ENCODE results near the gene APC.

DNA sequence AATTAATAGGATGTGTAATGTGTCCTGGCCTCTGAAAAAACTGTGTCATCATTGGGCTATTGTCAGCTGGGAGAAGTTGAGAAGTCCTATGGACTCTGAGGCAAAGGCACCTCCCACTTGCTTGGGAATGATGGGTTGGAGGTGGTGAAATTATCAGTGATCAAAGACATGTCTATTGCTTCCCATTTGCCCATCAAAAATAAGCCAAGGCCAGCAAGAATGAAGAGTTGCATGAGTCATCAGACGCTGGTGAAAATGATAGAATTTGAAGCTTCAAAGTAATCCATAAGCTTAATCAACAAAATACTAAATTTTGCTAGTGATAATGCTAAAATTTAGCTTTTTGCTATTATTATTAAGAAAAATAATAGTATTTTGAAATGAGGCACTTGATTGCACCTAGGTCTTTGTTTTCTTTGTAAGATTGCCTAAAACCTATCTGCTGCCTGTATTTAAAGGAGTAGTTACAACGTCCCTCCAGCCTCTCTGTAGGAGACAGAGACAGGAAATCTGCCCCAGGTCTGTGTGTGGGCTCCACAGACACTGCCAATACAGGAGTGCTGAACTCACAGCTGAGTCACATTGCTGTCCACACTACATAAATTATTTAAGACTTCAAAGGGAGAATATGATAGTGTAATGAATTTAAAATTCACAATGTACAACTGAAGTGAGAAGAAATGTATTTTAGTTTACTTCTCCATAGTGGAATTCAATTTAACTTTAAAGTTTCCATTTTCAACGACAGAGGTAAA is 48.4 kb upstream of the APC start:
- TF ChIP-seq CTCF (IDR thresholded peaks at IDR 0.05): no peak
- TF ChIP-seq PREB (CRISPR knock-in tag; IDR thresholded peaks at IDR 0.05; ENCODE audit: borderline replicate concordance): no peak
- TF ChIP-seq, protein P1, sequence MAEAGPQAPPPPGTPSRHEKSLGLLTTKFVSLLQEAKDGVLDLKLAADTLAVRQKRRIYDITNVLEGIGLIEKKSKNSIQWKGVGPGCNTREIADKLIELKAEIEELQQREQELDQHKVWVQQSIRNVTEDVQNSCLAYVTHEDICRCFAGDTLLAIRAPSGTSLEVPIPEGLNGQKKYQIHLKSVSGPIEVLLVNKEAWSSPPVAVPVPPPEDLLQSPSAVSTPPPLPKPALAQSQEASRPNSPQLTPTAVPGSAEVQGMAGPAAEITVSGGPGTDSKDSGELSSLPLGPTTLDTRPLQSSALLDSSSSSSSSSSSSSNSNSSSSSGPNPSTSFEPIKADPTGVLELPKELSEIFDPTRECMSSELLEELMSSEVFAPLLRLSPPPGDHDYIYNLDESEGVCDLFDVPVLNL (CRISPR knock-in tag; IDR thresholded peaks at IDR 0.05; ENCODE audit: borderline replicate concordance, low read depth): no peak
- TF ChIP-seq JUN (CRISPR knock-in tag; IDR thresholded peaks at IDR 0.05): no peak
- TF ChIP-seq, protein P2, sequence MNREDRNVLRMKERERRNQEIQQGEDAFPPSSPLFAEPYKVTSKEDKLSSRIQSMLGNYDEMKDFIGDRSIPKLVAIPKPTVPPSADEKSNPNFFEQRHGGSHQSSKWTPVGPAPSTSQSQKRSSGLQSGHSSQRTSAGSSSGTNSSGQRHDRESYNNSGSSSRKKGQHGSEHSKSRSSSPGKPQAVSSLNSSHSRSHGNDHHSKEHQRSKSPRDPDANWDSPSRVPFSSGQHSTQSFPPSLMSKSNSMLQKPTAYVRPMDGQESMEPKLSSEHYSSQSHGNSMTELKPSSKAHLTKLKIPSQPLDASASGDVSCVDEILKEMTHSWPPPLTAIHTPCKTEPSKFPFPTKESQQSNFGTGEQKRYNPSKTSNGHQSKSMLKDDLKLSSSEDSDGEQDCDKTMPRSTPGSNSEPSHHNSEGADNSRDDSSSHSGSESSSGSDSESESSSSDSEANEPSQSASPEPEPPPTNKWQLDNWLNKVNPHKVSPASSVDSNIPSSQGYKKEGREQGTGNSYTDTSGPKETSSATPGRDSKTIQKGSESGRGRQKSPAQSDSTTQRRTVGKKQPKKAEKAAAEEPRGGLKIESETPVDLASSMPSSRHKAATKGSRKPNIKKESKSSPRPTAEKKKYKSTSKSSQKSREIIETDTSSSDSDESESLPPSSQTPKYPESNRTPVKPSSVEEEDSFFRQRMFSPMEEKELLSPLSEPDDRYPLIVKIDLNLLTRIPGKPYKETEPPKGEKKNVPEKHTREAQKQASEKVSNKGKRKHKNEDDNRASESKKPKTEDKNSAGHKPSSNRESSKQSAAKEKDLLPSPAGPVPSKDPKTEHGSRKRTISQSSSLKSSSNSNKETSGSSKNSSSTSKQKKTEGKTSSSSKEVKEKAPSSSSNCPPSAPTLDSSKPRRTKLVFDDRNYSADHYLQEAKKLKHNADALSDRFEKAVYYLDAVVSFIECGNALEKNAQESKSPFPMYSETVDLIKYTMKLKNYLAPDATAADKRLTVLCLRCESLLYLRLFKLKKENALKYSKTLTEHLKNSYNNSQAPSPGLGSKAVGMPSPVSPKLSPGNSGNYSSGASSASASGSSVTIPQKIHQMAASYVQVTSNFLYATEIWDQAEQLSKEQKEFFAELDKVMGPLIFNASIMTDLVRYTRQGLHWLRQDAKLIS (CRISPR knock-in tag; IDR thresholded peaks at IDR 0.05; ENCODE audit: borderline replicate concordance): no peak
- TF ChIP-seq, protein P3, sequence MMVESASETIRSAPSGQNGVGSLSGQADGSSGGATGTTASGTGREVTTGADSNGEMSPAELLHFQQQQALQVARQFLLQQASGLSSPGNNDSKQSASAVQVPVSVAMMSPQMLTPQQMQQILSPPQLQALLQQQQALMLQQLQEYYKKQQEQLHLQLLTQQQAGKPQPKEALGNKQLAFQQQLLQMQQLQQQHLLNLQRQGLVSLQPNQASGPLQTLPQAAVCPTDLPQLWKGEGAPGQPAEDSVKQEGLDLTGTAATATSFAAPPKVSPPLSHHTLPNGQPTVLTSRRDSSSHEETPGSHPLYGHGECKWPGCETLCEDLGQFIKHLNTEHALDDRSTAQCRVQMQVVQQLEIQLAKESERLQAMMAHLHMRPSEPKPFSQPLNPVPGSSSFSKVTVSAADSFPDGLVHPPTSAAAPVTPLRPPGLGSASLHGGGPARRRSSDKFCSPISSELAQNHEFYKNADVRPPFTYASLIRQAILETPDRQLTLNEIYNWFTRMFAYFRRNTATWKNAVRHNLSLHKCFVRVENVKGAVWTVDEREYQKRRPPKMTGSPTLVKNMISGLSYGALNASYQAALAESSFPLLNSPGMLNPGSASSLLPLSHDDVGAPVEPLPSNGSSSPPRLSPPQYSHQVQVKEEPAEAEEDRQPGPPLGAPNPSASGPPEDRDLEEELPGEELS (CRISPR knock-in tag; IDR thresholded peaks at IDR 0.05): no peak
- no peak for TF ChIP-seq HMGXB4 (CRISPR knock-in tag; IDR thresholded peaks at IDR 0.05)
- TF ChIP-seq NFYB (CRISPR knock-in tag; conservative IDR thresholded peaks at IDR 0.05; ENCODE audit: low read depth): no peak
- TF ChIP-seq CREB1 (CRISPR knock-in tag; IDR thresholded peaks at IDR 0.05): no peak
- no peak for TF ChIP-seq TCF7 (CRISPR knock-in tag; IDR thresholded peaks at IDR 0.05; ENCODE audit: low read depth)
- TF ChIP-seq MAX (CRISPR knock-in tag; IDR thresholded peaks at IDR 0.05): no peak
- TF ChIP-seq ATF1 (CRISPR knock-in tag; IDR thresholded peaks at IDR 0.05): no peak

All from WTC11 (cell line).